Measurements from ENCODE around the gene BAHD1. TPM values are rescaled to one million over a fixed set of nuclear protein-coding genes. Genes with fewer than 3 reads are reported as not detected.

Gene BAHD1
- total RNA-seq, 1 donor from 2014 or later: 17.7 TPM

GRCh38 chr15:40481341-40482074 is 40.8 kb downstream of the BAHD1 start:
- intact Hi-C loops (cut with DNase I): no loop called here

GRCh38 chr15:40483919-40484318 is 43.2 kb downstream of the BAHD1 start:
- DNase-seq (ENCODE audit: low spot score): no peak
- intact Hi-C loops (cut with DNase I): no loop called here

More at GRCh38 chr15:40481341-40482074, 40.8 kb downstream of the BAHD1 start:
- DNase-seq (ENCODE audit: low spot score): no peak

- DNase-seq (ENCODE audit: low spot score): no peak
- intact Hi-C loops (cut with DNase I): no loop called here
These were observed 45.5 kb downstream of the BAHD1 start for GRCh38 chr15:40486066-40486770.

- no peak for DNase-seq (ENCODE audit: low spot score)
- intact Hi-C loops (cut with DNase I): no loop called here
These were observed 47.3 kb downstream of the BAHD1 start for GRCh38 chr15:40487816-40488682.

GRCh38 chr15:40489274-40490175 is 48.8 kb downstream of the BAHD1 start:
- DNase-seq (ENCODE audit: low spot score): no peak
- intact Hi-C loops (cut with DNase I): no loop called here

- intact Hi-C loops (cut with DNase I): no loop called here
- no peak for DNase-seq (ENCODE audit: low spot score)
These were observed 52.5 kb downstream of the BAHD1 start for GRCh38 chr15:40493089-40493840.

GRCh38 chr15:40495516-40495915 is 54.8 kb downstream of the BAHD1 start:
- no peak for DNase-seq (ENCODE audit: low spot score)

GRCh38 chr15:40498418-40498817 is 57.7 kb downstream of the BAHD1 start:
- DNase-seq (ENCODE audit: low spot score): no peak
- intact Hi-C loops (cut with DNase I): no loop called here

More at GRCh38 chr15:40495516-40495915, 54.8 kb downstream of the BAHD1 start:
- intact Hi-C loops (cut with DNase I): no loop called here

- intact Hi-C loops (cut with DNase I): no loop called here
These were observed 58.1 kb downstream of the BAHD1 start for GRCh38 chr15:40498891-40499290.

GRCh38 chr15:40499931-40500330 is 59.2 kb downstream of the BAHD1 start:
- intact Hi-C loops (cut with DNase I): no loop called here
- DNase-seq (ENCODE audit: low spot score): no peak

More at GRCh38 chr15:40498891-40499290, 58.1 kb downstream of the BAHD1 start:
- DNase-seq (ENCODE audit: low spot score): no peak

GRCh38 chr15:40500568-40501330 is 60.0 kb downstream of the BAHD1 start:
- intact Hi-C loops (cut with DNase I): no loop called here
- no peak for DNase-seq (ENCODE audit: low spot score)

GRCh38 chr15:40501487-40501886 is 60.7 kb downstream of the BAHD1 start:
- intact Hi-C loops (cut with DNase I): no loop called here
- no peak for DNase-seq (ENCODE audit: low spot score)

GRCh38 chr15:40506964-40507571 is 66.3 kb downstream of the BAHD1 start:
- intact Hi-C loops (cut with DNase I): loop anchor here (5.0 kb wide), 1 partner anchor 65 kb away; the partner anchor contains the start of gene BAHD1
- peak; percentile 82 for DNase-seq (ENCODE audit: low spot score)

GRCh38 chr15:40508216-40508615 is 67.5 kb downstream of the BAHD1 start:
- no peak for DNase-seq (ENCODE audit: low spot score)
- intact Hi-C loops (cut with DNase I): loop anchor here (5.0 kb wide), 1 partner anchor 66 kb away; the partner anchor contains the start of gene BAHD1

- no peak for DNase-seq (ENCODE audit: low spot score)
- intact Hi-C loops (cut with DNase I): no loop called here
These were observed 69.4 kb downstream of the BAHD1 start for GRCh38 chr15:40510201-40510600.

GRCh38 chr15:40511093-40511471 is 70.3 kb downstream of the BAHD1 start:
- no peak for DNase-seq (ENCODE audit: low spot score)
- intact Hi-C loops (cut with DNase I): no loop called here

- intact Hi-C loops (cut with DNase I): no loop called here
- DNase-seq (ENCODE audit: low spot score): peak; percentile 79
These were observed 70.8 kb downstream of the BAHD1 start for GRCh38 chr15:40511472-40512133.
